ENCODE measurements around the gene CPAMD8. TPM values are rescaled to one million over a fixed set of nuclear protein-coding genes. Genes with fewer than 3 reads are reported as not detected.
"Not testable (repeated sequence)": the region's sequence is repeated elsewhere in the genome, so short reads cannot be mapped to it uniquely, and the experiment has no call there.

CPAMD8 gene
- total RNA-seq, 4 donors from 2014 or later, result 6.0 to 15.6 (median 7.6) TPM

- no peaks in the 10 kb centered on the region for H3K36me3 ChIP-seq
- H3K27ac ChIP-seq, result no peak overlapping the region
- DNase-seq (no peak), ATAC-seq (no peak)
- H3K9me3 ChIP-seq, result peaks cover 0 to 4% (median 2%) of the 10 kb centered on the region in 3 donors
- TF ChIP-seq, protein P1, sequence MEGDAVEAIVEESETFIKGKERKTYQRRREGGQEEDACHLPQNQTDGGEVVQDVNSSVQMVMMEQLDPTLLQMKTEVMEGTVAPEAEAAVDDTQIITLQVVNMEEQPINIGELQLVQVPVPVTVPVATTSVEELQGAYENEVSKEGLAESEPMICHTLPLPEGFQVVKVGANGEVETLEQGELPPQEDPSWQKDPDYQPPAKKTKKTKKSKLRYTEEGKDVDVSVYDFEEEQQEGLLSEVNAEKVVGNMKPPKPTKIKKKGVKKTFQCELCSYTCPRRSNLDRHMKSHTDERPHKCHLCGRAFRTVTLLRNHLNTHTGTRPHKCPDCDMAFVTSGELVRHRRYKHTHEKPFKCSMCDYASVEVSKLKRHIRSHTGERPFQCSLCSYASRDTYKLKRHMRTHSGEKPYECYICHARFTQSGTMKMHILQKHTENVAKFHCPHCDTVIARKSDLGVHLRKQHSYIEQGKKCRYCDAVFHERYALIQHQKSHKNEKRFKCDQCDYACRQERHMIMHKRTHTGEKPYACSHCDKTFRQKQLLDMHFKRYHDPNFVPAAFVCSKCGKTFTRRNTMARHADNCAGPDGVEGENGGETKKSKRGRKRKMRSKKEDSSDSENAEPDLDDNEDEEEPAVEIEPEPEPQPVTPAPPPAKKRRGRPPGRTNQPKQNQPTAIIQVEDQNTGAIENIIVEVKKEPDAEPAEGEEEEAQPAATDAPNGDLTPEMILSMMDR (IDR thresholded peaks at IDR 0.05 in 4 of 5, conservative IDR thresholded peaks at IDR 0.05 in 1 of 5), result no peak
- TF ChIP-seq POLR2A (IDR thresholded peaks at IDR 0.05), result no peak
- intact Hi-C loops (cut with DNase I; ENCODE audit: low total_unique reads) (no loop called here), in situ Hi-C loops (cut with MboI; ENCODE audit: low sequenced_read_pairs in 4 of 4) (no loop called here)
- no peak overlapping the region for H3K4me3 ChIP-seq
- H3K27me3 ChIP-seq, result peaks cover 11 to 23% (median 20%) of the 10 kb centered on the region in 3 donors
- H3K4me1 ChIP-seq, result no peaks in the 10 kb centered on the region
Observed at GRCh38 chr19:17020823-17021222, 5.8 kb downstream of the CPAMD8 start.

DNA sequence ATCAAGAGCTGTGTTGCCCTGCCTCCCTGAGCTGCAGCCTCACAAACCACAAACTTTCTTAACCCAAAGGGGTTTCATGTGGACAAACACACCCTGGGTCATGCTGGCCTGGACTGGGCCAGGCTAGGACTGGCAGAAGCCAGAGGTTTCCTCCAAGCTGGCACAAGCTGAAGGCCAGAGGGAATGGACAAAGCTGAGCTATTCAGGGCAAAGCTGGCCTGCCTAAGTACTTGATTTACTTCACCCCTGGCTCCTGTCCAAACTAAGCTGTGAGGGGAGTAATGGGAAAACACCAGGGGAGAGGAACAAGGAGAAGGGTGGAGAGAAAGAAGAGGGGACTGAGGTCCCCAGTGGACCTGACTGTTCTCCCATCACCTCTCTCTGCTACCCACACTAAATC is 6.2 kb downstream of the CPAMD8 start:
- Histone ChIP-seq H3K27ac (no peak overlapping the region), H3K36me3 (no peaks in the 10 kb centered on the region), H3K4me1 (no peaks in the 10 kb centered on the region), H3K9me3 (peaks cover 0 to 4% (median 2%) of the 10 kb centered on the region in 3 donors), H3K4me3 (no peak overlapping the region), H3K27me3 (peaks cover 7 to 18% (median 16%) of the 10 kb centered on the region in 3 donors)
- DNase-seq (no peak), ATAC-seq (peak in 1 of 2 donors; percentile 23)
- intact Hi-C loops (cut with DNase I; ENCODE audit: low total_unique reads), result no loop called here
- TF ChIP-seq POLR2A (IDR thresholded peaks at IDR 0.05), result no peak
- TF ChIP-seq, protein P1 (IDR thresholded peaks at IDR 0.05 in 4 of 5, conservative IDR thresholded peaks at IDR 0.05 in 1 of 5), result no peak
- in situ Hi-C loops (cut with MboI; ENCODE audit: low sequenced_read_pairs in 4 of 4), result no loop called here

DNA sequence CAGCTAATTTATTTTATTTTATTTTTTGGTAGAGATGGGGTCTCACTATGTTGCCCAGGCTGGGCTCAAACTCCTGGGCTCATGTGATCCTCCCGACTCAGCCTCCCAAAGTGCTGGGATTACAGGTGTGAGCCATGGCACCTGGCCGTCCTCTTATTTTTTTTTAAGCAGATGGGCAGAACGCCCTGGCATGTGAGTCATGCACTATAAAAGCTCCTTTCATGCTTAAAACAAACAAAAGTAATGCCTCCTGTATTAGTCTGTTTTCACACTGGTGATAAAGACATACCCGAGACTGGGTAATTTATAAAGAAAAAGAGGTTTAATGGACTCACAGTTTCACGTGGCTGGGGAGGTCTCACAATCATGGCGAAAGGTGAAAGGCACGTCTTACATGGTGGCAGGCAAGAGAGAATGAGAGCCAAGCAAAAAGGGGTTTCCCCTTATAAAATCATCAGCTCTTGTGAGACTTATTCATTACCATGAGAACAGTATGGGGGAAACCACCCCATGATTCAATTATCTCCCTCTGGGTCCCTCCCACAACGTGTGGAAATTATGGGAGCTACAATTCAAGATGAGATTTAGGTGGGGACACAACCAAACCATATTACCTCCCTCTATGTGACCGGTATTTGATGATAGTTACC is 12.3 kb downstream of the CPAMD8 start:
- in situ Hi-C loops (cut with MboI; ENCODE audit: low sequenced_read_pairs in 4 of 4); DNase-seq; H3K27ac ChIP-seq; H3K4me3 ChIP-seq; H3K27me3 ChIP-seq; H3K9me3 ChIP-seq; H3K4me1 ChIP-seq; ATAC-seq; intact Hi-C loops (cut with DNase I; ENCODE audit: low total_unique reads); H3K36me3 ChIP-seq: not testable (repeated sequence)

DNA sequence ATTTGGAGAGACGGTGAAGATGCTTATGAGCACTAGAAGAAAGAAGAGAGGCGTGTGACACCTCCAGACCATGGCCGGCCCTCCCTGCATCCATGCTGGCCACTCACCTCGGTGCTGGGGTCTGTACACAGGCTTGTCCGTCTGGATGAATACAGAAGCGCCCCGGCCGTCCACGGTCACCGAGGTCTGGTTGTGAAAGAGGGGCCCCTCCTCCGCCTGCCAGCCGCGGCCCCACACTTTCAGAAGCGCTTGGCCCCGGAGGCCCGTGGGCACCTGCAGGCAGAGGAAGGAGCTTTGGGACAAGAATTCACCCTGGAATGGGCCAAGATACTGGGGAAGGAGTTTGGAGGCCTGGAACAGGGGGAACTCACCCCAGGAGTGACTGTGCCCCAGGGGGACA is 15.1 kb downstream of the CPAMD8 start:
- Histone ChIP-seq H3K9me3 (no peaks in the 10 kb centered on the region), H3K27ac (no peak overlapping the region), H3K4me1 (no peaks in the 10 kb centered on the region), H3K4me3 (no peak overlapping the region), H3K27me3 (peaks cover 0 to 3% (median 0%) of the 10 kb centered on the region in 3 donors), H3K36me3 (no peaks in the 10 kb centered on the region)
- DNase-seq (no peak), ATAC-seq (no peak)
- in situ Hi-C loops (cut with MboI; ENCODE audit: low sequenced_read_pairs in 4 of 4) (no loop called here), intact Hi-C loops (cut with DNase I; ENCODE audit: low total_unique reads) (no loop called here)
- TF ChIP-seq POLR2A (IDR thresholded peaks at IDR 0.05), result no peak
- TF ChIP-seq, protein P1 (IDR thresholded peaks at IDR 0.05 in 4 of 5, conservative IDR thresholded peaks at IDR 0.05 in 1 of 5), result no peak

GRCh38 chr19:17006579-17006978 is 20.0 kb downstream of the CPAMD8 start:
- Histone ChIP-seq H3K9me3 (no peaks in the 10 kb centered on the region), H3K36me3 (no peaks in the 10 kb centered on the region), H3K27ac (no peak overlapping the region), H3K4me3 (no peak overlapping the region), H3K4me1 (no peaks in the 10 kb centered on the region), H3K27me3 (no peaks in the 10 kb centered on the region)
- DNase-seq (no peak), ATAC-seq (no peak)
- TF ChIP-seq, protein P1 (IDR thresholded peaks at IDR 0.05 in 4 of 5, conservative IDR thresholded peaks at IDR 0.05 in 1 of 5), result no peak
- TF ChIP-seq POLR2A (IDR thresholded peaks at IDR 0.05), result no peak
- intact Hi-C loops (cut with DNase I; ENCODE audit: low total_unique reads) (no loop called here), in situ Hi-C loops (cut with MboI; ENCODE audit: low sequenced_read_pairs in 4 of 4) (no loop called here)
